ENCODE data around the gene GNA12. TPM values are rescaled to one million over a fixed set of nuclear protein-coding genes. Genes with fewer than 3 reads are reported as not detected.

Gene GNA12
- total and polyA plus RNA-seq, 9 of the 15 experiments (the other 6 are each of a cell fraction or from before 2014, with no cell fraction given): 0.65 to 32.7 (median 9.6) TPM

GRCh38 chr7:2803755-2804154 lies 40.4 kb downstream of the GNA12 start (continued):
- TF ChIP-seq SREBF1 (IDR thresholded peaks at IDR 0.05; ENCODE audit: borderline replicate concordance, low read depth, low read length) (no peak), TOE1 (IDR thresholded peaks at IDR 0.05; ENCODE audit: borderline replicate concordance) (no peak), TOE1 (CRISPR knock-in tag; IDR thresholded peaks at IDR 0.05; ENCODE audit: borderline replicate concordance, low read depth) (no peak), KAT7 (CRISPR knock-in tag; IDR thresholded peaks at IDR 0.05; ENCODE audit: borderline replicate concordance) (no peak), NFYB (IDR thresholded peaks at IDR 0.05; ENCODE audit: extremely low read depth, insufficient read length) (no peak), TRIM24 (IDR thresholded peaks at IDR 0.05) (no peak)

- in situ Hi-C loops (cut with MboI): no loop called here
- Histone ChIP-seq H3K4me2 (ENCODE audit: insufficient read depth, low read length) (no peak overlapping the region), H2AFZ (ENCODE audit: low read depth, low read length) (no peak overlapping the region), H4K20me1 (replicated peaks; ENCODE audit: control insufficient read depth, insufficient read depth, low read length) (0 out of 2 replicates have a peak, but pooled peaks cover 9% of the 10 kb centered on the region), H3K9me3 (replicated peaks; ENCODE audit: control insufficient read depth, insufficient read depth, low read depth, low read length) (no peaks in the 10 kb centered on the region), H3K9me1 (ENCODE audit: control insufficient read depth, insufficient read depth, low read length) (no peaks in the 10 kb centered on the region), H3K27ac (ENCODE audit: extremely low read depth, low read depth, low read length) (no peak overlapping the region), H3K4me1 (replicated peaks in 1 of 2; ENCODE audit: control insufficient read depth in 2 of 2, insufficient read depth in 2 of 2, low read length in 2 of 2) (peaks cover 14 to 28% of the 10 kb centered on the region in 2 experiments), H3K9ac (ENCODE audit: insufficient read depth in 1 of 2, low read depth in 2 of 2, low read length in 2 of 2) (0 out of 4 replicates have a peak overlapping the region, but pooled peaks of 1 of the 2 experiments have one; percentile 49), H3K27me3 (ENCODE audit: control insufficient read depth in 2 of 2, insufficient read depth in 2 of 2, low read length in 2 of 2) (no peaks in the 10 kb centered on the region), H3K36me3 (ENCODE audit: control insufficient read depth, insufficient read depth, low read length) (no peaks in the 10 kb centered on the region), H3K79me2 (ENCODE audit: control insufficient read depth, insufficient read depth, low read length) (peaks cover 23% of the 10 kb centered on the region), H3K4me3 (no peak overlapping the region)
- CTCF ChIA-PET (ENCODE audit: low intra/inter-chr PET ratio): no interaction called here
- FAIRE-seq (no peak), ATAC-seq (no peak), DNase-seq (ENCODE audit: extremely low read depth in 1 of 4, low spot score in 3 of 4) (no peak)
- BruUV-seq (replicated peaks): no TSS peak
- WGBS (ENCODE audit: insufficient coverage, low coverage, missing lambda C conversion rate): 81% methylated on average over 2 of the region's 2 CpGs
- POLR2A ChIA-PET: interaction anchor here (0.6 kb wide), 1 partner anchor 62 kb away, joined by 4 read pairs; no protein-coding TSS in a partner anchor
- intact Hi-C loops (cut with micrococcal nuclease): no loop called here
- TF ChIP-seq ZNF395 (CRISPR knock-in tag; IDR thresholded peaks at IDR 0.05) (no peak), PHF21A (IDR thresholded peaks at IDR 0.05; ENCODE audit: borderline replicate concordance, low read depth) (no peak)
Measured at GRCh38 chr7:2803342-2803692, 40.8 kb downstream of the GNA12 start.

All from K562 (cell line).